Sigmoid colon (tissue), 7 donors: Measurements from ENCODE around the gene ITLN2. TPM values are rescaled to one million over a fixed set of nuclear protein-coding genes. Genes with fewer than 3 reads are reported as not detected.

ENCODE experiments used
- DNase-seq: peaks from one replicate; pipeline ENCODE4 v3.0.0-alpha.2; 2019
- H3K27ac ChIP-seq, 4 donors: fragments of 200-600 bp; sonication (generic); one replicate each; pipeline ENCODE4 v1.5.1; 2016 to 2019; ENCODE audit warnings: mild to moderate bottlenecking in 1 of 4
- H3K27me3 ChIP-seq, 3 donors: fragments of 200-600 bp; sonication (generic); one replicate each; pipeline ENCODE4 v1.5.1; 2019; ENCODE audit warnings: mild to moderate bottlenecking in 1 of 3
- H3K36me3 ChIP-seq, 4 donors: fragments of 200-600 bp; sonication (generic); one replicate each; pipeline ENCODE4 v1.5.1; 2016 to 2019
- H3K4me1 ChIP-seq, 4 donors: fragments of 200-600 bp; sonication (generic); one replicate each; pipeline ENCODE4 v1.5.1; 2017 to 2019
- H3K4me3 ChIP-seq, 4 donors: fragments of 200-600 bp; sonication (generic); one replicate each; pipeline ENCODE4 v1.5.1; 2017 to 2019; ENCODE audit warnings: mild to moderate bottlenecking in 2 of 4, moderate library complexity in 1 of 4
- H3K9me3 ChIP-seq, 4 donors: fragments of 200-600 bp in 3 of 4; sonication (generic) in 3 of 4; one replicate each; pipeline versions ENCODE4 v1.5.1 to v1.6.1; 2013 to 2019
- CTCF ChIP-seq, 4 experiments: fragments of 450-650 bp in 3 of 4; fragments of 200-600 bp in 1 of 4; IDR thresholded peaks; one replicate each; pipeline ENCODE4 v1.5.1; 2016 to 2019; ENCODE audit warnings: antibody characterized with exemption in 4 of 4, mild to moderate bottlenecking in 3 of 4, moderate library complexity in 2 of 4
- EP300 ChIP-seq, 4 donors: sonication (generic); formaldehyde crosslinking; IDR thresholded peaks; one replicate each; pipeline ENCODE4 v1.6.1; 2017; ENCODE audit warnings: antibody characterized with exemption in 4 of 4
- POLR2A ChIP-seq, 2 donors: fragments of 450-650 bp; IDR thresholded peaks; one replicate each; pipeline ENCODE4 v1.6.1; 2016; ENCODE audit warnings: antibody characterized with exemption in 2 of 2, mild to moderate bottlenecking in 2 of 2, moderate library complexity in 2 of 2
- POLR2AphosphoS5 ChIP-seq, 4 donors: sonication (generic); formaldehyde crosslinking; IDR thresholded peaks; one replicate each; pipeline ENCODE4 v1.6.1; 2017; ENCODE audit warnings: antibody characterized with exemption in 4 of 4
- WGBS, 2 donors: extraction: QIAGEN DNeasy Blood & Tissue Kit; methylation state at CpG; one replicate each; pipeline ENCODE4 v1.1.7; 2013; 5-methylcytosine and 5-hydroxymethylcytosine counted together
- intact Hi-C: fragments of 100-400 bp; cut with DNase I; formaldehyde crosslinking; loops from one replicate; pipeline ENCODE4 v1.15.1; 2023
- polyA plus RNA-seq, 3 donors: library from polyadenylated mRNA; stranded (reverse); fragments of 200-250 nt; gene quantifications; one replicate each; pipeline ENCODE4 v1.2.3, GENCODE V29; 2013
- total RNA-seq, 4 donors: library from RNA; depleted of rRNA; stranded (reverse); fragments of >200 nt; gene quantifications; one replicate each; pipeline ENCODE4 v1.1.0, GENCODE V29; 2016
- donor health status: healthy with polysubstance abuse.
- donor health status: Bipolar disorder and iron deficiency.
- donor health status: healthy.

ITLN2 gene
- total and polyA plus RNA-seq, 7 donors: 0.12 TPM; not detected in 6

GRCh38 chr1:160911441-160911840, 43.2 kb downstream of the ITLN2 start:
- WGBS, 2 donors: 20 to 63% methylated on average over 7 of the region's 7 CpGs
- Histone ChIP-seq H3K27me3 (no peaks in the 10 kb centered on the region), H3K36me3 (no peaks in the 10 kb centered on the region), H3K9me3 (no peaks in the 10 kb centered on the region), H3K4me3 (no peak overlapping the region), H3K27ac (no peak overlapping the region), H3K4me1 (no peaks in the 10 kb centered on the region)
- no peak for DNase-seq
- intact Hi-C loops: no loop called here
- no peak for TF ChIP-seq EP300 (IDR thresholded peaks at IDR 0.05)
- TF ChIP-seq CTCF (IDR thresholded peaks at IDR 0.05): no peak
- no peak for TF ChIP-seq POLR2AphosphoS5 (IDR thresholded peaks at IDR 0.05)
- TF ChIP-seq POLR2A (IDR thresholded peaks at IDR 0.05): no peak

- Histone ChIP-seq H3K9me3 (no peaks in the 10 kb centered on the region), H3K36me3 (no peaks in the 10 kb centered on the region), H3K4me1 (no peaks in the 10 kb centered on the region), H3K27me3 (no peaks in the 10 kb centered on the region), H3K27ac (no peak overlapping the region), H3K4me3 (no peak overlapping the region)
- TF ChIP-seq CTCF (IDR thresholded peaks at IDR 0.05) (no peak), POLR2A (IDR thresholded peaks at IDR 0.05) (no peak), EP300 (IDR thresholded peaks at IDR 0.05) (no peak), POLR2AphosphoS5 (IDR thresholded peaks at IDR 0.05) (no peak)
- DNase-seq: no peak
- 68 to 82% methylated on average over 6 of the region's 6 CpGs for WGBS, 2 donors
- intact Hi-C loops: no loop called here
Observed at GRCh38 chr1:160910170-160910750, 44.3 kb downstream of the ITLN2 start.

GRCh38 chr1:160907976-160908375, 46.6 kb downstream of the ITLN2 start:
- DNase-seq: no peak
- no peaks in the 10 kb centered on the region for H3K9me3 ChIP-seq
- H3K4me1 ChIP-seq: no peaks in the 10 kb centered on the region
- 82 to 87% methylated on average over 7 of the region's 7 CpGs for WGBS, 2 donors
- intact Hi-C loops: no loop called here
- H3K4me3 ChIP-seq: no peak overlapping the region
- H3K36me3 ChIP-seq: no peaks in the 10 kb centered on the region
- no peaks in the 10 kb centered on the region for H3K27me3 ChIP-seq
- no peak overlapping the region for H3K27ac ChIP-seq
- TF ChIP-seq EP300 (IDR thresholded peaks at IDR 0.05) (no peak), POLR2AphosphoS5 (IDR thresholded peaks at IDR 0.05) (no peak), POLR2A (IDR thresholded peaks at IDR 0.05) (no peak), CTCF (IDR thresholded peaks at IDR 0.05) (no peak)

GRCh38 chr1:160905617-160905989, 49.0 kb downstream of the ITLN2 start:
- H3K4me3 ChIP-seq: no peak overlapping the region
- intact Hi-C loops: no loop called here
- no peaks in the 10 kb centered on the region for H3K27me3 ChIP-seq
- no peaks in the 10 kb centered on the region for H3K36me3 ChIP-seq
- DNase-seq: no peak
- WGBS, 2 donors: 87% methylated on average over 4 of the region's 4 CpGs
- H3K27ac ChIP-seq: no peak overlapping the region
- TF ChIP-seq POLR2AphosphoS5 (IDR thresholded peaks at IDR 0.05): no peak
- no peak for TF ChIP-seq CTCF (IDR thresholded peaks at IDR 0.05)
- no peak for TF ChIP-seq POLR2A (IDR thresholded peaks at IDR 0.05)
- H3K9me3 ChIP-seq: peaks cover 0 to 3% (median 0%) of the 10 kb centered on the region in 4 donors
- H3K4me1 ChIP-seq: no peaks in the 10 kb centered on the region
